OCI-LY1 (cell line): Measurements from ENCODE around the gene MAGI1.

Experiments
- CTCF ChIP-seq: fragments of 200-600 bp; sonication (generic), shearing (Covaris generic); IDR thresholded peaks from 2 replicates; pipeline ENCODE4 v1.5.1; 2017; ENCODE audit warnings: mild to moderate bottlenecking, antibody characterized with exemption, low read length, moderate library complexity, mixed read lengths
- EZH2 ChIP-seq: fragments of 200-600 bp; sonication (generic), shearing (Covaris generic); IDR thresholded peaks from 2 replicates; pipeline ENCODE4 v1.8.0; 2017; ENCODE audit warnings: borderline replicate concordance, mixed run types, mild to moderate bottlenecking, antibody characterized with exemption, low read length, moderate library complexity, mixed read lengths

GRCh38 chr3:65466300-65466988, 572.3 kb downstream of the MAGI1 start:
- TF ChIP-seq CTCF: no peak
- TF ChIP-seq EZH2: no peak
